IMR-90 (cell line): ENCODE results near the gene CDX2. TPM values are rescaled to one million over a fixed set of nuclear protein-coding genes. Genes with fewer than 3 reads are reported as not detected.

ENCODE experiments used
- ATAC-seq: fragments of 200-7000 bp; cut with Tn5 transposase; 2 replicates; pipeline ENCODE4 v1.9.1; 2020; ENCODE audit warnings: low read depth, mild to moderate bottlenecking, moderate library complexity
- BruUV-seq: library from RNA; stranded (reverse); fragments of 400-500 nt; replicated peaks from 2 replicates; lab custom pipeline; 2021; lab: Mats Ljungman, UMichigan
- CTCF ChIA-PET: fragments of 300-600 bp; formaldehyde crosslinking; extraction: SDS; loops from one replicate; lab custom pipeline; 2021; ENCODE audit warnings: antibody characterized with exemption; lab: Yijun Ruan, JAX
- POLR2A ChIA-PET: fragments of 300-600 bp; sonication (Branson Sonifier 250); formaldehyde crosslinking; loops from one replicate; lab custom pipeline; 2022; ENCODE audit warnings: antibody characterized with exemption; ENCODE audit not compliant: unreplicated experiment; lab: Charles Lee
- DNase-seq: peaks from one replicate; pipeline ENCODE4 v3.0.0; 2013
- H2AFZ ChIP-seq: replicated peaks from 2 replicates; pipeline ENCODE3; 2013; ENCODE audit warnings: low read length, mild to moderate bottlenecking; ENCODE audit not compliant: poor library complexity
- H2AK5ac ChIP-seq: 2 replicates; pipeline ENCODE4 v1.6.1; 2013; ENCODE audit warnings: low read depth, low read length, inconsistent platforms
- H2AK9ac ChIP-seq: replicated peaks from 2 replicates; pipeline ENCODE3; 2013; ENCODE audit warnings: mild to moderate bottlenecking, low read depth, low read length, moderate library complexity; ENCODE audit not compliant: poor library complexity
- H2BK120ac ChIP-seq: 2 replicates; pipeline ENCODE4 v1.6.1; 2013; ENCODE audit warnings: low read depth, low read length, inconsistent platforms
- H2BK15ac ChIP-seq: 3 replicates; pipeline ENCODE4 v1.6.1; 2013; ENCODE audit warnings: low read depth, low read length, inconsistent platforms
- H2BK20ac ChIP-seq: 2 replicates; pipeline ENCODE4 v1.6.1; 2013; ENCODE audit warnings: low read depth, mild to moderate bottlenecking, inconsistent platforms, low read length, moderate library complexity
- H2BK5ac ChIP-seq: 2 replicates; pipeline ENCODE4 v1.6.1; 2013; ENCODE audit warnings: mild to moderate bottlenecking, low read depth, low read length, inconsistent platforms; ENCODE audit not compliant: poor library complexity, severe bottlenecking
- H3K14ac ChIP-seq: replicated peaks from 2 replicates; pipeline ENCODE4 v1.6.1; 2013; ENCODE audit warnings: low read depth, low read length, inconsistent platforms
- H3K18ac ChIP-seq: 2 replicates; pipeline ENCODE4 v1.6.1; 2013; ENCODE audit warnings: low read depth, low read length, control low read depth
- H3K23ac ChIP-seq: 2 replicates; pipeline ENCODE4 v1.6.1; 2013; ENCODE audit warnings: low read depth, low read length, inconsistent platforms
- H3K27ac ChIP-seq: 2 replicates; pipeline ENCODE4 v1.5.1; 2013; ENCODE audit warnings: mild to moderate bottlenecking, control low read depth, low read length; ENCODE audit not compliant: insufficient read depth
- H3K27me3 ChIP-seq: 2 replicates; pipeline ENCODE4 v1.6.1; 2013; ENCODE audit warnings: low read length; ENCODE audit not compliant: control insufficient read depth, insufficient read depth
- H3K36me3 ChIP-seq: 2 replicates; pipeline ENCODE4 v1.6.1; 2013; ENCODE audit warnings: low read length, mixed read lengths; ENCODE audit not compliant: control insufficient read depth, insufficient read depth
- H3K4ac ChIP-seq: 2 replicates; pipeline ENCODE4 v1.6.1; 2013; ENCODE audit warnings: low read depth, low read length, inconsistent platforms
- H3K4me1 ChIP-seq: 2 replicates; pipeline ENCODE4 v1.6.1; 2013; ENCODE audit warnings: low read length, mixed read lengths; ENCODE audit not compliant: control insufficient read depth, insufficient read depth
- H3K4me2 ChIP-seq: 2 replicates; pipeline ENCODE4 v1.6.1; 2013; ENCODE audit warnings: low read depth, mild to moderate bottlenecking, control low read depth, low read length, moderate library complexity
- H3K4me3 ChIP-seq: 2 replicates; pipeline ENCODE4 v1.5.1; 2013; ENCODE audit warnings: low read depth, mild to moderate bottlenecking, control low read depth, low read length, moderate library complexity; ENCODE audit not compliant: insufficient read depth
- H3K56ac ChIP-seq: 2 replicates; pipeline ENCODE4 v1.6.1; 2013; ENCODE audit warnings: low read length, inconsistent platforms; ENCODE audit not compliant: insufficient read depth; ENCODE audit errors: extremely low read depth
- H3K79me1 ChIP-seq, 2 experiments: 2 replicates each; pipeline ENCODE4 v1.6.1; 2013; ENCODE audit warnings: low read length in 2 of 2, inconsistent platforms in 1 of 2, low read depth in 1 of 2
- H3K9ac ChIP-seq: 2 replicates; pipeline ENCODE4 v1.6.1; 2013; ENCODE audit warnings: low read depth, low read length, control low read depth
- H3K9me1 ChIP-seq: 2 replicates; pipeline ENCODE4 v1.6.1; 2013; ENCODE audit warnings: low read length, inconsistent platforms; ENCODE audit not compliant: insufficient read depth
- H3K9me3 ChIP-seq: 2 replicates; pipeline ENCODE4 v1.6.1; 2013; ENCODE audit warnings: low read length; ENCODE audit not compliant: control insufficient read depth, insufficient read depth
- H4K20me1 ChIP-seq: 2 replicates; pipeline ENCODE4 v1.6.1; 2013; ENCODE audit warnings: low read length, inconsistent platforms; ENCODE audit not compliant: insufficient read depth
- H4K5ac ChIP-seq: 2 replicates; pipeline ENCODE4 v1.6.1; 2013; ENCODE audit warnings: mild to moderate bottlenecking, low read depth, low read length, control low read depth
- H4K8ac ChIP-seq, 2 experiments: 2 replicates each; pipeline ENCODE4 v1.6.1; 2013; ENCODE audit warnings: low read depth in 2 of 2, low read length in 2 of 2, control low read depth in 1 of 2, inconsistent platforms in 1 of 2
- H4K91ac ChIP-seq: 2 replicates; pipeline ENCODE4 v1.6.1; 2013; ENCODE audit warnings: low read depth, low read length, inconsistent platforms; ENCODE audit not compliant: insufficient read depth
- BHLHE40 ChIP-seq: fragments of 150-350 bp; IDR thresholded peaks from 2 replicates; pipeline ENCODE4 v1.6.1; 2016; ENCODE audit warnings: mild to moderate bottlenecking, low read depth, low read length
- CEBPB ChIP-seq: IDR thresholded peaks from 2 replicates; pipeline ENCODE4 v1.6.1; 2012; ENCODE audit warnings: low read depth, low read length, improper control_type of control experiment
- CHD1 ChIP-seq: IDR thresholded peaks from 2 replicates; pipeline ENCODE4 v1.6.1; 2012; ENCODE audit warnings: low read depth, low read length, improper control_type of control experiment
- MAFK ChIP-seq: IDR thresholded peaks from 2 replicates; pipeline ENCODE4 v1.6.1; 2012; ENCODE audit warnings: low read depth, low read length, improper control_type of control experiment
- MAZ ChIP-seq: IDR thresholded peaks from 2 replicates; pipeline ENCODE4 v1.6.1; 2012; ENCODE audit warnings: low read depth, mild to moderate bottlenecking, low read length, improper control_type of control experiment, moderate library complexity, borderline replicate concordance
- POLR2A ChIP-seq: IDR thresholded peaks from 2 replicates; pipeline ENCODE4 v1.6.1; 2012; ENCODE audit warnings: mild to moderate bottlenecking, low read depth, low read length
- RFX5 ChIP-seq: IDR thresholded peaks from 2 replicates; pipeline ENCODE4 v1.8.0; 2012; ENCODE audit warnings: low read depth, mild to moderate bottlenecking, low read length, moderate library complexity
- SMC3 ChIP-seq: fragments of 150-350 bp; IDR thresholded peaks from 2 replicates; pipeline ENCODE4 v1.6.1; 2016; ENCODE audit warnings: low read depth, mild to moderate bottlenecking, antibody characterized with exemption, low read length, moderate library complexity
- WGBS, 2 experiments: methylation state at CpG; one replicate each; pipeline versions ENCODE4 v1.1.5 to v1.1.7; 2013; ENCODE audit warnings: missing lambda C conversion rate in 2 of 2; ENCODE audit not compliant: insufficient read length in 1 of 2; ENCODE audit errors: extremely low coverage in 2 of 2; 5-methylcytosine and 5-hydroxymethylcytosine counted together
- dilution Hi-C: fragments of 300-500 bp; cut with HindIII; formaldehyde crosslinking; loops from one replicate; pipeline ENCODE4 v1.14.3; 2018; ENCODE audit warnings: low sequenced_read_pairs; ENCODE audit not compliant: unreplicated experiment
- in situ Hi-C: fragments of 300-500 bp; cut with MboI; formaldehyde crosslinking; loops from 3 replicates; pipeline ENCODE4 v1.14.3; 2019; ENCODE audit warnings: low sequenced_read_pairs, inconsistent platforms, mixed read lengths
- intact Hi-C: fragments of 100-400 bp; cut with micrococcal nuclease; formaldehyde crosslinking; loops from 2 replicates; pipeline ENCODE4 v1.10.0; 2022
- polyA plus RNA-seq, 3 experiments: library from polyadenylated mRNA; depleted of rRNA; stranded (reverse); fragments of >200 nt; gene quantifications; 2 replicates each; pipeline ENCODE4 v1.2.3, GENCODE V29; 2012; ENCODE audit warnings: low replicate concordance in 1 of 3
- total RNA-seq: library from RNA; depleted of rRNA; stranded (reverse); fragments of >200 nt; gene quantifications from 2 replicates; pipeline ENCODE4 v1.2.3, GENCODE V29; 2012
- TF ChIP-seq, protein P1 (sequence below): conservative IDR thresholded peaks from 2 replicates; pipeline ENCODE4 v1.5.1; 2012; ENCODE audit warnings: mild to moderate bottlenecking, low read depth, low read length, improper control_type of control experiment
- TF ChIP-seq, protein P2 (sequence below): fragments of 150-350 bp; IDR thresholded peaks from 2 replicates; pipeline ENCODE4 v1.6.1; 2016; ENCODE audit warnings: low read depth, mild to moderate bottlenecking, low read length, moderate library complexity, borderline replicate concordance

Gene CDX2
- total and polyA plus RNA-seq, 2 of the 4 experiments (the other 2 are of a cell fraction), result not detected

GRCh38 chr13:27913160-27913559 lies 56.0 kb downstream of the CDX2 start:
- Histone ChIP-seq H3K27me3 (peaks cover 38% of the 10 kb centered on the region), H2AFZ (no peak overlapping the region), H3K9me1 (no peaks in the 10 kb centered on the region), H4K5ac (no peak overlapping the region), H3K18ac (no peak overlapping the region), H3K23ac (no peak overlapping the region), H3K9me3 (peaks cover 4% of the 10 kb centered on the region; the same call in 1 of the 2 replicates), H2BK5ac (no peak overlapping the region), H3K56ac (no peak overlapping the region), H2BK20ac (no peak overlapping the region), H3K9ac (no peak overlapping the region), H3K4ac (no peak overlapping the region), H3K4me2 (no peak overlapping the region), H2BK120ac (no peak overlapping the region), H3K36me3 (no peaks in the 10 kb centered on the region), H3K79me1 (no peaks in the 10 kb centered on the region), H3K14ac (no peak overlapping the region), H4K91ac (no peak overlapping the region), H3K27ac (no peak overlapping the region), H4K20me1 (no peaks in the 10 kb centered on the region), H3K4me3 (no peak overlapping the region), H2AK5ac (no peak overlapping the region), H3K4me1 (no peaks in the 10 kb centered on the region), H2BK15ac (no peak overlapping the region), H2AK9ac (no peak overlapping the region), H4K8ac (no peak overlapping the region)
- ChIA-PET POLR2A (no interaction called here), CTCF (no interaction called here)
- no peak for TF ChIP-seq MAZ
- no peak for TF ChIP-seq SMC3
- TF ChIP-seq, protein P1, sequence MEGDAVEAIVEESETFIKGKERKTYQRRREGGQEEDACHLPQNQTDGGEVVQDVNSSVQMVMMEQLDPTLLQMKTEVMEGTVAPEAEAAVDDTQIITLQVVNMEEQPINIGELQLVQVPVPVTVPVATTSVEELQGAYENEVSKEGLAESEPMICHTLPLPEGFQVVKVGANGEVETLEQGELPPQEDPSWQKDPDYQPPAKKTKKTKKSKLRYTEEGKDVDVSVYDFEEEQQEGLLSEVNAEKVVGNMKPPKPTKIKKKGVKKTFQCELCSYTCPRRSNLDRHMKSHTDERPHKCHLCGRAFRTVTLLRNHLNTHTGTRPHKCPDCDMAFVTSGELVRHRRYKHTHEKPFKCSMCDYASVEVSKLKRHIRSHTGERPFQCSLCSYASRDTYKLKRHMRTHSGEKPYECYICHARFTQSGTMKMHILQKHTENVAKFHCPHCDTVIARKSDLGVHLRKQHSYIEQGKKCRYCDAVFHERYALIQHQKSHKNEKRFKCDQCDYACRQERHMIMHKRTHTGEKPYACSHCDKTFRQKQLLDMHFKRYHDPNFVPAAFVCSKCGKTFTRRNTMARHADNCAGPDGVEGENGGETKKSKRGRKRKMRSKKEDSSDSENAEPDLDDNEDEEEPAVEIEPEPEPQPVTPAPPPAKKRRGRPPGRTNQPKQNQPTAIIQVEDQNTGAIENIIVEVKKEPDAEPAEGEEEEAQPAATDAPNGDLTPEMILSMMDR, result no peak
- TF ChIP-seq CHD1, result no peak
- TF ChIP-seq CEBPB, result no peak
- TF ChIP-seq RFX5, result no peak
- TF ChIP-seq, protein P2, sequence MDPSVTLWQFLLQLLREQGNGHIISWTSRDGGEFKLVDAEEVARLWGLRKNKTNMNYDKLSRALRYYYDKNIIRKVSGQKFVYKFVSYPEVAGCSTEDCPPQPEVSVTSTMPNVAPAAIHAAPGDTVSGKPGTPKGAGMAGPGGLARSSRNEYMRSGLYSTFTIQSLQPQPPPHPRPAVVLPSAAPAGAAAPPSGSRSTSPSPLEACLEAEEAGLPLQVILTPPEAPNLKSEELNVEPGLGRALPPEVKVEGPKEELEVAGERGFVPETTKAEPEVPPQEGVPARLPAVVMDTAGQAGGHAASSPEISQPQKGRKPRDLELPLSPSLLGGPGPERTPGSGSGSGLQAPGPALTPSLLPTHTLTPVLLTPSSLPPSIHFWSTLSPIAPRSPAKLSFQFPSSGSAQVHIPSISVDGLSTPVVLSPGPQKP, result no peak
- no peak for TF ChIP-seq BHLHE40
- no peak for TF ChIP-seq POLR2A
- no peak for TF ChIP-seq MAFK
- BruUV-seq, result no TSS peak
- intact Hi-C loops, result no loop called here
- WGBS, 2 experiments, result no CpG with 5 or more reads among the region's 1 CpG
- dilution Hi-C loops, result no loop called here
- ATAC-seq (no peak), DNase-seq (no peak)
- in situ Hi-C loops, result no loop called here
